Keratinocyte (primary cell): ENCODE measurements around the gene CYP27A1. TPM values are rescaled to one million over a fixed set of nuclear protein-coding genes. Genes with fewer than 3 reads are reported as not detected.

ENCODE experiments used
- DNase-seq: peaks from one replicate; pipeline ENCODE4 v3.0.0-alpha.2; 2011; ENCODE audit warnings: low read depth, missing footprints, low spot score
- FAIRE-seq: peaks from 2 replicates; lab custom pipeline; 2011; peaks lifted over from hg19 to GRCh38; lab: Jason Lieb, UNC
- H2AFZ ChIP-seq: 2 replicates; pipeline ENCODE4 v1.6.0; 2012; ENCODE audit warnings: low read length, control low read depth, inconsistent platforms; ENCODE audit not compliant: control insufficient read depth
- H3K27ac ChIP-seq: 2 replicates; pipeline ENCODE4 v1.5.1; 2011; ENCODE audit warnings: low read length; ENCODE audit not compliant: control insufficient read depth, insufficient read depth
- H3K27me3 ChIP-seq: 3 replicates; pipeline ENCODE4 v1.6.0; 2011; ENCODE audit warnings: low read length; ENCODE audit not compliant: control insufficient read depth, insufficient read depth; ENCODE audit errors: extremely low read depth
- H3K36me3 ChIP-seq, 2 experiments: 2 replicates in 1 of 2; 3 replicates in 1 of 2; pipeline ENCODE4 v1.5.1; 2011; ENCODE audit warnings: low read length in 2 of 2, mild to moderate bottlenecking in 1 of 2; ENCODE audit not compliant: control insufficient read depth in 2 of 2, insufficient read depth in 2 of 2; ENCODE audit errors: extremely low read depth in 1 of 2
- H3K4me1 ChIP-seq: 3 replicates; pipeline ENCODE4 v1.5.1; 2011; ENCODE audit warnings: low read length; ENCODE audit not compliant: control insufficient read depth, insufficient read depth; ENCODE audit errors: extremely low read depth
- H3K4me2 ChIP-seq: 3 replicates; pipeline ENCODE4 v1.6.0; 2011; ENCODE audit warnings: low read depth, low read length; ENCODE audit not compliant: control insufficient read depth, insufficient read depth; ENCODE audit errors: extremely low read depth
- H3K4me3 ChIP-seq, 3 experiments: fragments of 200-600 bp in 1 of 3; sonication (generic) in 1 of 3; 2 replicates in 2 of 3; 3 replicates in 1 of 3; pipeline ENCODE4 v1.5.1; 2011 to 2016; ENCODE audit warnings: low read length in 3 of 3, mild to moderate bottlenecking in 3 of 3, control low read depth in 2 of 3, inconsistent platforms in 1 of 3, low read depth in 1 of 3, mixed read lengths in 1 of 3, mixed run types in 1 of 3, moderate library complexity in 1 of 3; ENCODE audit not compliant: control insufficient read depth in 2 of 3, insufficient read depth in 2 of 3; ENCODE audit errors: extremely low read depth in 1 of 3
- H3K79me2 ChIP-seq: 2 replicates; pipeline ENCODE4 v1.6.0; 2012; ENCODE audit warnings: low read length; ENCODE audit not compliant: control insufficient read depth, insufficient read depth
- H3K9ac ChIP-seq: 3 replicates; pipeline ENCODE4 v1.6.0; 2011; ENCODE audit warnings: low read length; ENCODE audit not compliant: control insufficient read depth, insufficient read depth; ENCODE audit errors: extremely low read depth
- H3K9me1 ChIP-seq: 3 replicates; pipeline ENCODE4 v1.6.0; 2011; ENCODE audit warnings: low read length; ENCODE audit not compliant: control insufficient read depth, insufficient read depth; ENCODE audit errors: extremely low read depth
- H3K9me3 ChIP-seq: 2 replicates; pipeline ENCODE4 v1.5.1; 2012; ENCODE audit warnings: low read depth, low read length; ENCODE audit not compliant: control insufficient read depth
- H4K20me1 ChIP-seq: 3 replicates; pipeline ENCODE4 v1.6.0; 2011; ENCODE audit warnings: low read length; ENCODE audit not compliant: control insufficient read depth, insufficient read depth; ENCODE audit errors: extremely low read depth
- EZH2 ChIP-seq: IDR thresholded peaks from one replicate; pipeline ENCODE4 v1.6.1; 2012; ENCODE audit warnings: inconsistent platforms, mild to moderate bottlenecking, low read length, moderate library complexity
- dilution Hi-C: fragments of 300-500 bp; cut with MboI; formaldehyde crosslinking; loops from one replicate; pipeline ENCODE4 v1.7.0; 2020; ENCODE audit warnings: low sequenced_read_pairs; ENCODE audit not compliant: extremely low pct_ligation_motif_present
- polyA plus RNA-seq, 5 experiments: library from polyadenylated mRNA; depleted of rRNA in 3 of 5; stranded (reverse) in 3 of 5; stranded (forward) in 1 of 5; unstranded in 1 of 5; fragments of >200 nt; gene quantifications; 1 replicate in 1 of 5; 2 replicates in 3 of 5; 3 replicates in 1 of 5; pipeline versions ENCODE4 v1.2.1 to v1.2.3, GENCODE V29; 2011 to 2012; ENCODE audit warnings: missing spikeins in 2 of 5, low read depth in 1 of 5, low replicate concordance in 1 of 5
- TF ChIP-seq, protein P1 (sequence below), 3 experiments: IDR thresholded peaks in 1 of 3; conservative IDR thresholded peaks in 1 of 3; optimal IDR thresholded peaks in 1 of 3; 2 replicates in 2 of 3; 3 replicates in 1 of 3; pipeline versions ENCODE3 to v1.5.1; 2011; ENCODE audit warnings: low read length in 3 of 3, mild to moderate bottlenecking in 3 of 3, moderate library complexity in 2 of 3, control low read depth in 1 of 3, inconsistent platforms in 1 of 3; ENCODE audit not compliant: insufficient read depth in 2 of 3; ENCODE audit errors: extremely low read depth in 1 of 3

The CYP27A1 gene
- polyA plus RNA-seq, 1 donor (not counting 4 experiments of a cell fraction or from before 2014, with no cell fraction given) = 0.12 TPM

DNA sequence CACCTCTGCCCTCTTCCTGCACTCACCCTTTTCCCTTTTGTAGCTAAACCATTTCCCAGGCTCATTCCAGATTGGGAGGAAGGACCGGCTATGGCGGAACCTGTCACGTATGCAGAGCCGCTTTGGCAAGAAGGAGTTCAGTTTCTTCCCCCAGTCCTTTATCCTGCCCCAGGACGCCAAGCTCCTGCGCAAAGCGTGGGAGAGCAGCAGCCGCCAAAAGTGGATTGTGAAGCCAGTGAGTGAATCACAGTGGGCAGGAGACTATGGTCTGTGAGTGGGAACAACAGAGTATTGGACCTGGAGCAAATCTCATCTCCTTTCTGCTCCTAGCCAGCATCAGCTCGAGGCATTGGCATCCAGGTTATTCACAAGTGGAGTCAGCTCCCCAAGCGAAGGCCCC, 35.0 kb upstream of the CYP27A1 start:
- Histone ChIP-seq H3K9me3 (no peaks in the 10 kb centered on the region), H4K20me1 (no peaks in the 10 kb centered on the region), H3K4me1 (peaks cover 3% of the 10 kb centered on the region), H3K4me3 (no peak overlapping the region), H2AFZ (no peak overlapping the region), H3K27me3 (no peaks in the 10 kb centered on the region), H3K36me3 (peaks cover 33 to 35% of the 10 kb centered on the region in 2 experiments), H3K4me2 (no peak overlapping the region), H3K9ac (no peak overlapping the region), H3K79me2 (no peaks in the 10 kb centered on the region), H3K9me1 (no peaks in the 10 kb centered on the region), H3K27ac (no peak overlapping the region)
- DNase-seq = no peak
- no peak for TF ChIP-seq EZH2
- TF ChIP-seq, protein P1, sequence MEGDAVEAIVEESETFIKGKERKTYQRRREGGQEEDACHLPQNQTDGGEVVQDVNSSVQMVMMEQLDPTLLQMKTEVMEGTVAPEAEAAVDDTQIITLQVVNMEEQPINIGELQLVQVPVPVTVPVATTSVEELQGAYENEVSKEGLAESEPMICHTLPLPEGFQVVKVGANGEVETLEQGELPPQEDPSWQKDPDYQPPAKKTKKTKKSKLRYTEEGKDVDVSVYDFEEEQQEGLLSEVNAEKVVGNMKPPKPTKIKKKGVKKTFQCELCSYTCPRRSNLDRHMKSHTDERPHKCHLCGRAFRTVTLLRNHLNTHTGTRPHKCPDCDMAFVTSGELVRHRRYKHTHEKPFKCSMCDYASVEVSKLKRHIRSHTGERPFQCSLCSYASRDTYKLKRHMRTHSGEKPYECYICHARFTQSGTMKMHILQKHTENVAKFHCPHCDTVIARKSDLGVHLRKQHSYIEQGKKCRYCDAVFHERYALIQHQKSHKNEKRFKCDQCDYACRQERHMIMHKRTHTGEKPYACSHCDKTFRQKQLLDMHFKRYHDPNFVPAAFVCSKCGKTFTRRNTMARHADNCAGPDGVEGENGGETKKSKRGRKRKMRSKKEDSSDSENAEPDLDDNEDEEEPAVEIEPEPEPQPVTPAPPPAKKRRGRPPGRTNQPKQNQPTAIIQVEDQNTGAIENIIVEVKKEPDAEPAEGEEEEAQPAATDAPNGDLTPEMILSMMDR (optimal IDR thresholded peaks at IDR 0.05 in 1 of 3, IDR thresholded peaks at IDR 0.05 in 1 of 3, conservative IDR thresholded peaks at IDR 0.05 in 1 of 3; ENCODE audit: extremely low read depth in 1 of 3, insufficient read depth in 2 of 3, low read length in 3 of 3) = no peak
- dilution Hi-C loops = no loop called here
- no peak for FAIRE-seq

DNA sequence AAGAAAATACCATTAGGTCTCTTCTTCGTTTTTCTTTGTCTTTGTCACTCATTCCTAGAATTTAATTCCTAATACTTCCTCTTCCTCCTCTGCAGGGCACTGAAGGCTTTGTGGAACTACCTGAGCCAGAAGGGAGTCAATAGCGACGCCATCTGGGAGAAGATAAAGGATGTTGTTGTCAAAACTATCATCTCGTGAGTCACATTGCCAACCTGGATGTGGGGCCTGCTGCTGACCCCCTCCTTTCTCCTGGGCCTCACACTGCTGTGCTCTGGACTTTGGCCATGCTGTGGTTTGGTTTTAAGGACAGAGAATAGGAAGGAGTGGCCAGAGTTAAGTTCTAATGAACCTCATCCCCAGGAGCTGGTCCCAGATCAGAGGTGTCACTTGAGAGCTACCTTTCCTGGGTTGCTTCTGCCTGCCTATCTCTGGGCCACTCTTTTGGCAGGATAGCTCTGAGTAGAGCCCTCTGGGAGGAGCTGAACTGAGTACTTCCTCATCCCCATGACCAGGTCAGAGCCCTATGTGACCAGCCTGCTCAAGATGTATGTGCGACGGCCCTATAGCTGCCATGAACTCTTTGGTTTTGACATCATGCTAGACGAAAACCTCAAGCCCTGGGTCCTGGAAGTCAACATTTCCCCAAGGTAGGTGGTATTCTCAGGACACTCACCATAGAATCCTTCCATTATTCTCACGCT, 33.1 kb upstream of the CYP27A1 start:
- FAIRE-seq = no peak
- Histone ChIP-seq H2AFZ (no peak overlapping the region), H3K9ac (no peak overlapping the region), H3K4me3 (no peak overlapping the region), H3K36me3 (peaks cover 45 to 47% of the 10 kb centered on the region in 2 experiments), H3K4me1 (peaks cover 3% of the 10 kb centered on the region), H3K79me2 (no peaks in the 10 kb centered on the region), H3K27me3 (no peaks in the 10 kb centered on the region), H3K4me2 (no peak overlapping the region), H3K9me1 (no peaks in the 10 kb centered on the region), H3K27ac (no peak overlapping the region), H3K9me3 (no peaks in the 10 kb centered on the region), H4K20me1 (no peaks in the 10 kb centered on the region)
- dilution Hi-C loops = no loop called here
- DNase-seq = no peak
- TF ChIP-seq, protein P1 (optimal IDR thresholded peaks at IDR 0.05 in 1 of 3, IDR thresholded peaks at IDR 0.05 in 1 of 3, conservative IDR thresholded peaks at IDR 0.05 in 1 of 3; ENCODE audit: extremely low read depth in 1 of 3, insufficient read depth in 2 of 3, low read length in 3 of 3) = no peak
- TF ChIP-seq EZH2 = no peak
